Non-pigmented ciliary epithelial cell (primary cell): ENCODE measurements around the gene RAB6B.

ENCODE experiments used
- DNase-seq: peaks from one replicate; pipeline ENCODE4 v3.0.0-alpha.2; 2010; ENCODE audit warnings: low read depth

The RAB6B gene

DNA sequence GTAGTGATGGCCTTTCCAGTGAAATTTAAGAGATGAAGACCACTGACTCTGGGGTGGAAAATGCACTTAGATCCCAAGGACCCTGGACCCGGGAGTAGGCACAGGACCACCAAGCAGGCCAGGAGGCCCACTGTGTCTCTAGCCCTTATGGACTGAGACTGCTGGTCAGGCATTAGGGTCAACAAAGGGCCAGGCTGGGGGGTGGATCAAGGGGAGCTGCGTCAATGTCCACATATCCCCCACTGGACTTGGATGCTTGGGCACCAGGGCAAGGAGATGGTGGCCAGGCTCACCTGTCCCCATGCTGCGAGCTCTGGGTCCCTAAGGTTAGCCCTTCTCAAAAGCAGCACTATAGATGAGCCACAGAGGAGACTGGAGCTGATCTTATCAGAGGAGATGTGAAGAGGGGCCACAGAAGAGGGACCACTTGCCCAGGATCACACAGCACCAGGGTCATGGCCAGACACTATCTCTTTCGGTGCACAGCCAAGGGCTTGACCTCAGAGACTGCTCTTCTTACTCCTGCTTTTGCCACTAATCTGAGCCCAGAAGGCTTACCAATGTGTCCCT lies 14.7 kb downstream of the RAB6B start:
- DNase-seq, result no peak

DNA sequence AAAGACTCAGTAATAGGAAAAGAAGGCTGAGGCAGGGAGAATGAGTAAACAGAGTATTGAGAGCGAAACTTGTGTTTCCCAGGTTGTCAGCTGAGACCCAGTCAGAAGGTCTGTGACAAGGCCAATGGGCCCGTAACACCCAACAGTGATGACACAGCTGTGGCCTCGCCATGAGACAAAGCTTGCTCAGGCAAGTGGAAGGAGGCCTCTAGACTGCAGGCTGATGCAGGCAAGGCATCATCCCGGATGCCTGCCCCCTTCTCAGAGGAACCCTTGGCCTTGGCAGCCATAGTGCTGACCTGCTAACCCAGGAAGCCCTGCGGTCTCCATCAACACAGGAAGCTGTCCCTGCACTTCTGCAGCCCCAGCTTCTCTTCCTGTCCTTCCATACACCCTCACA lies 15.4 kb downstream of the RAB6B start:
- no peak for DNase-seq

DNA sequence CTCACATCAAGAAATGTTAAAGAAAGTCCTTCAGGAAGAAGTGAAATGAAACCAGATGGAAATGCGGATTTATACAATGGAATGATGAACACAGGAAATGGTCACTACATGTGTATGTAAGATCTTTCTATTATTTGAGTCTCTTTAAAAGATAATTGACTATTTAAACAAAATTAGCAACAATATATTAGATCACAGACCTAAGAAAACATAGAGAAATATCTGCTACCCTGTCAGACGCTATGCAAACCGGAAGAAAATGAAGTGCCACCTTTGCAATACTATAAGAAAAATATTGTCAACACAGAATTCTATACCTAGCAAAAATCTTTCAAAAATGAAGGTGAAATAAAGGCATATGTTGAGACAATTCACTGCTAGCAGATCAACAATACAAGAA lies 17.2 kb downstream of the RAB6B start:
- no peak for DNase-seq

- no peak for DNase-seq
Observed at GRCh38 chr3:133877221-133877620, 18.5 kb downstream of the RAB6B start.

- DNase-seq, result no peak
Observed at GRCh38 chr3:133874761-133875438, 20.8 kb downstream of the RAB6B start.

GRCh38 chr3:133874344-133874743 lies 21.3 kb downstream of the RAB6B start:
- DNase-seq, result no peak

DNA sequence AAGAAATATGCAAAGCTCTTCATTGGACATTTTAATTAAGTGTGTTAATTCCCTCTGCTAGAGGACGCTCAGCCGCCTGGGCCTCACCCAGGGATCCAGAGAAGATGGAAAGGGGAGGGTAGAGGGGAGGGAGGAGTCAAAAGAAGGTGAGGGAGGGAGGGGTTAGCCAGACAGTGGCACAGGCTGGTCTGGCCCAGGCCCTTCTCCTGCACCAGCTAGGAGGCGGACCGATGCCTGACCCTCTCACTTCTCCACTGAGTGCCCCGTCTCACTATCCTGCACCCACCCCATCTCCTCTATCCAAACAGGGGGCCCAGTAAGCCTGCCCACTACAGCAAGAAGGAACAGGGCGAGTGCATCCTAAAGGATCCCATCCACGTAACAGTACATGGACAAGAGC lies 22.9 kb downstream of the RAB6B start:
- DNase-seq, result no peak

DNA sequence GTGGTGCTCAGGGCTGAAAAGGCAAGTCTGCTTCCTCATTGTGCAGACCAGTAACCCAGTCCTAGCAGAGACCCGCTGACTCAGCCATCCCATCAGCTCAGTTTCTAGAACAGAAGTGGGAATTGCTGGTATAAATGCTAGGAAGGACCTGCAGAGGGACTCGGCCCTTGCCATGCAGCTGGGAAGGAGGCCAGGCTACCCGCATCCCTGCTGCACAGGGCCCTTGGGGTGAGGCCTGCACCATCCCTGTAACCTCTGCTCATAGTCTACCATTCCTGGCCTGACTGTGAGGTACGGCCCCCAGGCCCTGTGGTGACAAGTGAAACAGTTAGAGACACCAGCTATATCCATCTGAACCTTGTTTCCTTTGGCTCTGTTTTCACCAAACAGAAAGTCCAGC lies 23.5 kb downstream of the RAB6B start:
- no peak for DNase-seq

GRCh38 chr3:133871368-133872090 lies 24.2 kb downstream of the RAB6B start:
- DNase-seq, result no peak

GRCh38 chr3:133870822-133871221 lies 24.9 kb downstream of the RAB6B start:
- no peak for DNase-seq

DNA sequence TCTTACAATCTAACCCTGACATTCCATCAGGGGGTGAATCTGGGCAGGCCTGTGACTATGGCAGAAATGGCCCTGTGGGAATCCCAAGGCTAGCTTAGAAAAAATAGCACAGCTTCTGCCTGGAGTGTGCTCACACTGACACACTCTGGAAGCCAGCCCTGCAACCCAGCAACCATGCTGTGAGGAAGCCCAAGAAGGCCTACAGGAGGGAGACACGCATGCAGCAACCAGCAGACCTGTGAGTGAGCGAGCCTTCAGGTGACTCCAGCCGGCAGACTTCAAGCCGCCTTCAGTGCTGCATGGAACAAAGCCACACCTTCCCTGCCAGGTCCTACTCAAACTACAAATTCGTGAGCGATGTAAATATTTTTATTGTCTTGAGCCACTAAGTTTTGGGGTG lies 26.1 kb downstream of the RAB6B start:
- DNase-seq, result no peak

DNA sequence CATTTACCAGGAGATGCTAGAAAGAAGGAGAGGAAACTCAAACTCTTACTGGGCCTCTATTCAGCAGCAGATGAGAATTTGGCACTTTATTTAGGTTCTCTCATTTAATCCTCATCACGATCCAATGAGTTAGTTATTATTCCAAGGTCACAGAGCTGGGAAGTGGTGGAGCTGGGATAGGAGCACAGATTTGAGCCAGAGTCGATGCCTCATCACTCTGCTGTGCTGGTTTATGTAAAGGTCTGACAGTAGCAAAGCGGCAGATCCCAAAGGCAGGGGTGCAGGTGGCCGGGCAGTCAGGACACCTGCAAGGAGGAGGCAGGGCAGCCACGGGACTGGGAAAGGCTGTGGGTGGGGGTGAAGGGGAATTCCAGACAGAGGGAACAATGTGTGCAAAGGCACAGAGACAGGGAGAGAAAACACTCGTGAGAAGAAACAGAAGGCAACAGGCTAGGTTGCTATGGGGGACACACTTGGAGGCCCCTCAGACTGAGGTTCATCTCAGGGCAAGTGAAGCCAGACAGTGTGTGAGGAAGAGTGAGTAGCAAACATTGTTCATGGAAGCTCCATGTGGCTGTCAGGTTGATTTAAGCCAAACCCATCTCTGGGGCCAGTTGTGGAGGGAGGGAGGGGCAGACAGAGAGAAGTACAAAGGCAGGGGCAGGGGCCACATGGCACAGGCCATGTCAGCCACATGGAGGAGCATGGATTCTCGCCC lies 26.8 kb downstream of the RAB6B start:
- no peak for DNase-seq

GRCh38 chr3:133868186-133868585 lies 27.5 kb downstream of the RAB6B start:
- no peak for DNase-seq

- DNase-seq, result no peak
Observed at GRCh38 chr3:133866141-133866540, 29.5 kb downstream of the RAB6B start.

- DNase-seq, result no peak
Observed at GRCh38 chr3:133865136-133865855, 30.4 kb downstream of the RAB6B start.

GRCh38 chr3:133864616-133865015 lies 31.1 kb downstream of the RAB6B start:
- no peak for DNase-seq

DNA sequence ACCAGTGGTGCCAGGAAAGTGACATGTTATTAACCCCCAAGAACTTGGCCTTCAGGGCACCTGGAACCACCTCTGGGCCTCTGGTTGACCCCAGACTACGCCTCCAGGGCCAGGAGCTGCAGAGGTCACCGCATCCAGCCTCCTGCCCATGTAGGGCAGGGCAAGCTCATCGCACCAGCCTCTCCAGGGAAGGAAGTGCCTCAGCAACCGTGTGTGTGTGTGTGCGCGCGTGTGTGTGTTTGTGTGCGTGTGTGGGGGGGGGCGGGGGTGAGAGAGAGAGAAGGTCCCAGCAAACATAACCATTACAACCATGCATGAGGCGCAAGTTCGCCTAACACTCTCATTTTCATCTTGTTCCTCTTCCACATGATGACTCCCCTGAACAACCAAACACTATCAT lies 31.8 kb downstream of the RAB6B start:
- DNase-seq, result no peak

- DNase-seq, result no peak
Observed at GRCh38 chr3:133862161-133862560, 33.5 kb downstream of the RAB6B start.

- DNase-seq, result no peak
Observed at GRCh38 chr3:133860519-133860918, 35.2 kb downstream of the RAB6B start.

GRCh38 chr3:133859381-133860234 lies 36.1 kb downstream of the RAB6B start:
- no peak for DNase-seq

DNA sequence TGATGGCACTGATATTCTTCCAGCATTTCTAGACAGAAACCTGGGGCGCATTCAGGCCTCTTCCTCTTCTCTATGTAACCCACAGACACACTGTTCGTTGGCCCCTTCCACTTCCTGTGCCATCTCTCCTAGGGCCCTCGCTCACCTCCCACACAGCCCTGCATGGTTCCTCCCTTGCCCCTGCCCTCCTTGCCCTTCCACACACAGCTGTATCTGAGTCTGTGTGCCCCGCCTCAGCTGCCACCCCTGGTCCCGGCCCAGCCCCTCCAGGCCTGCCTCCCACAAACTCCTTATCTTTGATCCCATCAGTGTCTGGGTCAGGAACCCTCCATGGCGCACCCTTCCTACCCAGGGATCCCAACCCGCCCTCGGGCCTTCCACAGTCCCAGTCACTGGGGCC lies 37.9 kb downstream of the RAB6B start:
- no peak for DNase-seq
